K562 (cell line): ENCODE results near the gene MRPL40. TPM values are rescaled to one million over a fixed set of nuclear protein-coding genes. Genes with fewer than 3 reads are reported as not detected.

ENCODE experiments used
- CHCHD3 ChIP-seq: fragments of 250-450 bp; sonication (Bioruptor Pico); IDR thresholded peaks from 2 replicates; pipeline ENCODE4 v2.1.2; 2022; ENCODE audit warnings: mild to moderate bottlenecking
- CREBBP ChIP-seq: IDR thresholded peaks from one replicate; pipeline ENCODE4 v1.6.1; 2012; ENCODE audit warnings: low read depth, mild to moderate bottlenecking, control low read depth, inconsistent platforms, low read length
- CTBP1 ChIP-seq: fragments of 450-650 bp; IDR thresholded peaks from 2 replicates; pipeline ENCODE4 v1.6.1; 2016; ENCODE audit warnings: borderline replicate concordance
- FOSL1 ChIP-seq: fragments of 200-800 bp; sonication (Bioruptor generic); conservative IDR thresholded peaks from 2 replicates; pipeline ENCODE4 v1.6.1; 2016; ENCODE audit warnings: missing genetic modification characterization, missing compliant biosample characterization
- HINFP ChIP-seq: fragments of 450-650 bp; conservative IDR thresholded peaks from 2 replicates; pipeline ENCODE4 v1.6.1; 2016; ENCODE audit warnings: missing genetic modification characterization, low read depth, mild to moderate bottlenecking, control low read depth, missing compliant biosample characterization
- HNRNPLL ChIP-seq: fragments of 200-400 bp; formaldehyde crosslinking; IDR thresholded peaks from 2 replicates; pipeline ENCODE4 v1.6.1; 2017; ENCODE audit warnings: low read length, low read depth, mild to moderate bottlenecking; ENCODE audit not compliant: poor library complexity, severe bottlenecking
- KLF13 ChIP-seq: fragments of 450-650 bp; IDR thresholded peaks from 2 replicates; pipeline ENCODE4 v1.6.1; 2016; ENCODE audit warnings: missing genetic modification characterization, low read depth, mild to moderate bottlenecking, missing compliant biosample characterization, moderate library complexity, borderline replicate concordance
- MCM5 ChIP-seq: fragments of 450-650 bp; IDR thresholded peaks from 2 replicates; pipeline ENCODE4 v1.6.1; 2016; ENCODE audit warnings: low read depth
- PHB ChIP-seq: fragments of 250-450 bp; sonication (Bioruptor Pico); IDR thresholded peaks from 2 replicates; pipeline ENCODE4 v1.5.0; 2021
- POLR2AphosphoS5 ChIP-seq: IDR thresholded peaks from 2 replicates; pipeline ENCODE4 v1.6.1; 2011; ENCODE audit warnings: mild to moderate bottlenecking, low read depth, low read length, moderate library complexity; ENCODE audit not compliant: control insufficient read depth, insufficient read depth
- POLR2B ChIP-seq: fragments of 450-650 bp; IDR thresholded peaks from 2 replicates; pipeline ENCODE4 v1.6.1; 2018; ENCODE audit warnings: low read depth; ENCODE audit not compliant: partially characterized antibody
- RBM39 ChIP-seq: fragments of 200-400 bp; formaldehyde crosslinking; optimal IDR thresholded peaks from 2 replicates; pipeline ENCODE3; 2018; ENCODE audit warnings: low read depth, low read length
- SREBF1 ChIP-seq: fragments of 150-350 bp; IDR thresholded peaks from 2 replicates; pipeline ENCODE4 v1.6.1; 2014; ENCODE audit warnings: antibody characterized with exemption, low read depth, low read length, borderline replicate concordance
- TSC22D4 ChIP-seq: fragments of 450-650 bp; IDR thresholded peaks from 2 replicates; pipeline ENCODE4 v1.6.1; 2016; ENCODE audit warnings: missing genetic modification characterization, missing biosample characterization, control low read depth
- polyA plus RNA-seq, 8 experiments: library from polyadenylated mRNA; depleted of rRNA in 4 of 8; stranded (reverse) in 5 of 8; unstranded in 3 of 8; fragments of >200 nt; fragmentation: Nextera tagmentation in 2 of 8; fragmentation: Illumina TruSeq in 1 of 8; extraction: Ambion mirVana in 2 of 8; extraction: Trizol in 1 of 8; gene quantifications; 2 replicates each; pipeline versions ENCODE4 v1.2.1 to v1.2.3, GENCODE V29; 2011 to 2014; ENCODE audit warnings: inconsistent platforms in 1 of 8, missing spikeins in 1 of 8
- total RNA-seq, 7 experiments: library from RNA; depleted of rRNA in 6 of 7; stranded (reverse); fragments of >200 nt in 6 of 7; fragmentation: Illumina TruSeq in 2 of 7; extraction: Trizol in 2 of 7; gene quantifications; 2 replicates each; pipeline versions ENCODE4 v1.2.1 to v1.2.3, GENCODE V29; 2011 to 2021; ENCODE audit warnings: low replicate concordance in 1 of 7
- TF ChIP-seq, protein P1 (sequence below): fragments of 250-450 bp; sonication (Bioruptor Pico); IDR thresholded peaks from 2 replicates; pipeline ENCODE4 v1.8.0; 2022; ENCODE audit warnings: moderate library complexity, mild to moderate bottlenecking, inconsistent platforms
- TF ChIP-seq, protein P2 (sequence below), 2 experiments: fragments of 450-650 bp in 1 of 2; sonication (generic) in 1 of 2; formaldehyde crosslinking in 1 of 2; IDR thresholded peaks in 1 of 2; conservative IDR thresholded peaks in 1 of 2; 2 replicates each; pipeline versions ENCODE4 v1.6.1 to v1.8.1; 2016 to 2023; ENCODE audit warnings: mild to moderate bottlenecking in 2 of 2, moderate library complexity in 2 of 2, inconsistent platforms in 1 of 2, missing genetic modification reagents in 1 of 2
- TF ChIP-seq, protein P3 (sequence below): fragments of 250-450 bp; sonication (Bioruptor Pico); IDR thresholded peaks from 2 replicates; pipeline ENCODE4 v1.9.0; 2021; ENCODE audit warnings: mild to moderate bottlenecking

MRPL40 gene
- total and polyA plus RNA-seq, 9 of the 15 experiments (the other 6 are each of a cell fraction or from before 2014, with no cell fraction given) = 132 to 652 (median 208) TPM

GRCh38 chr22:19448739-19449421 lies 16.5 kb downstream of the MRPL40 start (continued):
- no peak for TF ChIP-seq HINFP
- peak; percentile 52 for TF ChIP-seq POLR2B
- TF ChIP-seq, protein P1, sequence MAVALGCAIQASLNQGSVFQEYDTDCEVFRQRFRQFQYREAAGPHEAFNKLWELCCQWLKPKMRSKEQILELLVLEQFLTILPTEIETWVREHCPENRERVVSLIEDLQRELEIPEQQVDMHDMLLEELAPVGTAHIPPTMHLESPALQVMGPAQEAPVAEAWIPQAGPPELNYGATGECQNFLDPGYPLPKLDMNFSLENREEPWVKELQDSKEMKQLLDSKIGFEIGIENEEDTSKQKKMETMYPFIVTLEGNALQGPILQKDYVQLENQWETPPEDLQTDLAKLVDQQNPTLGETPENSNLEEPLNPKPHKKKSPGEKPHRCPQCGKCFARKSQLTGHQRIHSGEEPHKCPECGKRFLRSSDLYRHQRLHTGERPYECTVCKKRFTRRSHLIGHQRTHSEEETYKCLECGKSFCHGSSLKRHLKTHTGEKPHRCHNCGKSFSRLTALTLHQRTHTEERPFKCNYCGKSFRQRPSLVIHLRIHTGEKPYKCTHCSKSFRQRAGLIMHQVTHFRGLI (CRISPR knock-in tag) = no peak
- 0 out of 2 replicates have a peak, but pooled peaks have one; percentile 26 for TF ChIP-seq CTBP1
- peak; percentile 15 for TF ChIP-seq RBM39
- TF ChIP-seq TSC22D4 (tag) = peak; percentile 80; the same call in 1 of the 2 replicates
- TF ChIP-seq FOSL1 (tag) = no peak
- TF ChIP-seq CHCHD3 (CRISPR knock-in tag) = 0 out of 2 replicates have a peak, but pooled peaks have one; percentile 15
- 0 out of 2 replicates have a peak, but pooled peaks have one; percentile 57 for TF ChIP-seq POLR2AphosphoS5
- no peak for TF ChIP-seq CREBBP
- TF ChIP-seq, protein P2, sequence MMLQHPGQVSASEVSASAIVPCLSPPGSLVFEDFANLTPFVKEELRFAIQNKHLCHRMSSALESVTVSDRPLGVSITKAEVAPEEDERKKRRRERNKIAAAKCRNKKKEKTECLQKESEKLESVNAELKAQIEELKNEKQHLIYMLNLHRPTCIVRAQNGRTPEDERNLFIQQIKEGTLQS (IDR thresholded peaks at IDR 0.05) = no peak
- TF ChIP-seq, protein P2 (CRISPR knock-in tag; conservative IDR thresholded peaks at IDR 0.05) = peak; percentile 30; the same call in 1 of the 2 replicates
- TF ChIP-seq, protein P3, sequence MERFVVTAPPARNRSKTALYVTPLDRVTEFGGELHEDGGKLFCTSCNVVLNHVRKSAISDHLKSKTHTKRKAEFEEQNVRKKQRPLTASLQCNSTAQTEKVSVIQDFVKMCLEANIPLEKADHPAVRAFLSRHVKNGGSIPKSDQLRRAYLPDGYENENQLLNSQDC = no peak
- TF ChIP-seq PHB (CRISPR knock-in tag) = peak; percentile 59; the same call in 1 of the 2 replicates
- TF ChIP-seq MCM5 = no peak
- peak; percentile 22 for TF ChIP-seq HNRNPLL
- TF ChIP-seq SREBF1 = 0 out of 2 replicates have a peak, but pooled peaks have one; percentile 50
- no peak for TF ChIP-seq KLF13
